Fibroblast of skin of back (primary cell): Measurements from ENCODE around the gene IQSEC1.
A peak's percentile ranks its signal among the peaks of the same experiment; 100 is the strongest.

ENCODE experiments used
- DNase-seq: peaks from one replicate; pipeline ENCODE4 v3.0.0-alpha.2; 2013

IQSEC1 gene

DNA sequence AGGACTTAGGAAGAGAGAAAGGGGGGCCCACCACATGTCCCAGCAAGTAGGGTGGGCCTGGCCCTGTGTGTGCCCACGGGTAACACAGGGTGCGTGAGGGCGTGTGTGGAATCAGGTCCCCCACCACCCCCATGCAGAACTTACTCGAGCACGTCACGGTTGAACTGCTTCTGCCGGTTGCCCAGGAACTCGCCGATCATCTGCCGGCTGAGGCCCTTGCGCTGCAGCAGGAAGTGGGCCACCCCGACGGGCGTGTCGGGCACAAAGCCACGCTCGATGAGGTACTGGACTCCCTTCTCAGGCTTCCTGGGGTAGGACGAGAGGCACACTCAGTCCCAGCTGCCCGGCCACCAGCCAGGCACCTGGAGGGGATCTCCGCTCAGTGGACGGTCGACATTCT, 148.8 kb downstream of the IQSEC1 start:
- DNase-seq, result no peak

DNA sequence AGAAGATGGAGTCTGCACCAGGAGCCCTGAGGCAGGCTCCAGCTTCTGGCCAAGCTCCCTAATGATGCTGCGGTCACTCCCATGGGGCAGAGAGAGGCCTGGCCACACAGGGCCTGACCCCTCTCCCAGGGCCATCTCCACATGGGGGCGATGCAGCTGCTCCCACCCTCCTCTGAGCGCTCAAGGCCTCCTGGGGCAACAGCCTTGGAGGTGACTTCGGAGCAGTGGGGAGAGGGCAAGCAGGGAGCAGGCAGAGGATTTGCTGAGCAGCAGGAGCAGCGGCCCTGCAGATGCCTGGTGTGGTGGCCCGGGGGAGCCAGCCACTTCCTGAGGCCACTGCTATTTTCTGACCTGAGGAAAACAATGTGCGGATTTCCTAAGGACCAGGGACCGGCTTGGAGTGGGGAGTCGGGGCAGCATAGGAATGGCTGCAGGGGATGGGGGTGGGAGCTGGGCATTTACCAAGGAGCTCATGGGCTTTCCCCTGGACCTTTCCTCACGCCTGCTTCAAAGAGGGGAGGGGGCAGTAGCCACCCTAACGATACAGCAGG, 150.3 kb downstream of the IQSEC1 start:
- no peak for DNase-seq

DNA sequence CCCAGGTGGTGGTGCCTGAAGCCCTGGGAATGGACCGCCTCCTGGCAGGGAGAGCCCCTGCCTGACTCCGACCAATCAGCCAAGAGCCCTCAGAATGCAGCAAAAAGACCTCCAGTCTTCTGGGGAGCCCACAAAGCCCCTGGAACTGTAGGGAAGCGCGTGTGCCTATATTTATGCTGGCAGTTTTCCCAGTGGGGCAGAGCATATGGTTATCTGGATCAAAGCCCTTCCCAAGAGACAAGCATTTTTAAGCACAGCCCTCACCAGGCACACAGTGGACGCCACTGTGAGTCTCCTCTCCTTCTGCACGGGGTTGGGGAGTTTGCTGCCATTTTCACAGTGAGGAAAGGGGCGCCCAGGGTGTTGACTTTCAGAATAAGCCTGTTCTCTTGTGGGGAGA, 150.9 kb downstream of the IQSEC1 start:
- peak; percentile 33 for DNase-seq

DNA sequence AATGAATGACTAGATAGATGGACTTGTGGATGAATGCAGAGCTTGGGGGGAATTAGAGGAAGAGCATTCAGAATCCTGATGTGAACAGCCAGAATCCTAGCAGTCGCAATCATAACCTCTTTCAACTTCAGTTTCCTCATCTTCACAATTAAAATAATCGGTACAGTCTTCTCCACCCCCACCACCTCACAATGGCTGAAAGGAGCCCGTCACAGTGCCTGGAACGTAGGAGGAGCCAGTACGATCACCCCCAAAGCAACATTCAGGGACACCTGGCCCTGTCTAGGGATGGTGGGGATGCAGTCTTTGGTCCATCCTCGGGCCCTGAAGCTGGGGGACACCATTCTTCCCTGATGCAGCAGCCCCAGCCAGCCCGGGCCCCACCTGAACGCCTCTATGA, 151.5 kb downstream of the IQSEC1 start:
- no peak for DNase-seq

DNA sequence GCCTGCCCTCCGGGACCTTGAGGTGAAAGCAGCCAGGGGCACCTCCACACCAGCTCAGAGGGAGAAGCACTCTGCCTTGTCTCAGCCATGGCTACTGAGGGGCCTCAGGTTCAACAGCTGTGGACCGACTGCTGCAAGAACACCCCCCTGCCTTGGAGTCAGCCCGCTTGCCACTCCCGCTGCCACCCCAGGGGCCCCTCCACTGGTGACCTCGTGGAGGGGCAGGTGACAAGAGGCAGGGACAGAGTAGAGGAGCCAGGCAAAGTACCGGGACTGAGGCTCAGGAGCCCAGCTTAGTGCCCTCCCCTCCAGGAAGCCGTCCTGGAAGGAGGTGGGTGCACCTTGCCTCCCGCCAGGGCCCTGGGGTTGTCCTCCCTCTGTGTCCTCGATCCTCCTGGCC, 152.3 kb downstream of the IQSEC1 start:
- DNase-seq, result no peak

DNA sequence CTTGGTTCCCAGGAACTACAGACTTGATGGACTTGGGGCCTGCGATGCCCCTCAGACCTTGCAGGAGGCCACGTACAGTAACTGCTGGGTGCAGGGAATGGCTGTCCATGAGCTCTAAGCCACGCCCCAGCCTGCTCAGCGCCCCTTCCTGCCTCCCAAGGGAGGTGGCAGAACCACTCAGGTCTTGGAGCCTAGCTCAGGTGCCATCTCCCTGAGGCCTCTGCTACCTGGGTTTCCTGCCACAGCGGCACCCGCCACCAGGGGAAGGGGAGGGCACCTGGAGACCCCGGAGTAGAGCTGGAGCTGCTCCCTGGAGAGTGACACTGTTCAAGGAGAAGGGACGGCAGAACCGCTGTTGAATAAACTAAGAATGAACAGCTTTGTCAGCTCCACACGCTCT, 154.0 kb downstream of the IQSEC1 start:
- DNase-seq, result no peak

DNA sequence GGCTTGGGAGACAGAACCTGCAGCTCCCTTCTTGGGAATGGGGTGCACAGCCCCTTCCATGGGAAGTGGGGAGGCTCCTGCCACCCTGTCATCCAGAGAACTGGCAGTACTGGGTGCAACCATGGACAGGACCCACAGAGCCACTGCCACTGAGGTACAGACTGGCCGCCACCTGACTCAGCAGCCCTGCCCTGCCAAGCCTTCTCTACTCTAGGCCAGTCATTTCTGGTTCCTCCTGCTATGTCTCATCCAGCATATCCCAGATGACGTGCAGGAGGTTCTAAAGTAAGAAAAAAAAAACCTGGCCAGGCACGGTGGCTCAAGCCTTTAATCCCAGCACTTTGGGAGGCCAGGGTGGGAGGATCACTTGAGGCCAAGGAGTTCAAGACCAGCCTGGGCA, 155.0 kb downstream of the IQSEC1 start:
- DNase-seq, result no peak

DNA sequence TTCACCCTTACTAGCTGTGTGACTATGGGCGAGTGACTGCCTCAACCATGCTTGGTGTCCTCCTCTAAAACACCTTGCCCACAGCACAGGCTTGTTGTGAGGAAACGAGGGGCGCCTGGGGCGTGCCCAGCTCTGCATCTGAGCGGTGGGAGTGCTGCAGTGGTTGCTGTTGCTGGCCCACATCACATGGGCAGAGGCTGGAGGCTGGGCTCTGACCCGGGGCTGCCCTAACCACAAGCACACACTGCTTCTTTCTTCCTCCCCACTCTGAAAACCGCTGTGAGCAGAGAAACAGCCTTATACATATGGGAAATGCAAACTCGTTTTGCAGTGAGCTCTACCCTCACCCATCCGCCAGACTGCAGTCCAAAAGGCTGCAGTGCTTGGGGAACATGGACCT, 157.1 kb downstream of the IQSEC1 start:
- DNase-seq, result no peak

DNA sequence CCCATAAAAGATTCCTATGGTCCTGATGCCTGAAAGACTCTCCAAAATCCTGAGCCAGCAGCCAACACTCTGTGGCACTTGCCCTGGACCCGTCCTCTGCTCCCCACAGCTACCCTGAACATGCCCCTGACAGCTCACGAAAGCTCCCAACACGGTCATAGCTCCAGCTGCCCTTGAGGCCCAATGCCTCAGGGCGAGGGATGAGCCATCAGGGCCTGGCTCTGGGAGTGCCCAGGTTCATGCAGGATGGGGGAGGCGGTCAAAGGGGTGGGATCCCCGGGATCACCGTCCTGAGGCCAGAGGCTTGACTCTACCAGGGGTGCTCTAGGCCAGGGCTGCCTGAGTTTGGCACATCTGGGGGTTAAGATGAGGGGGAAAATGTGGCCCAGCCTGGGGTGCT, 159.1 kb downstream of the IQSEC1 start:
- DNase-seq, result no peak

DNA sequence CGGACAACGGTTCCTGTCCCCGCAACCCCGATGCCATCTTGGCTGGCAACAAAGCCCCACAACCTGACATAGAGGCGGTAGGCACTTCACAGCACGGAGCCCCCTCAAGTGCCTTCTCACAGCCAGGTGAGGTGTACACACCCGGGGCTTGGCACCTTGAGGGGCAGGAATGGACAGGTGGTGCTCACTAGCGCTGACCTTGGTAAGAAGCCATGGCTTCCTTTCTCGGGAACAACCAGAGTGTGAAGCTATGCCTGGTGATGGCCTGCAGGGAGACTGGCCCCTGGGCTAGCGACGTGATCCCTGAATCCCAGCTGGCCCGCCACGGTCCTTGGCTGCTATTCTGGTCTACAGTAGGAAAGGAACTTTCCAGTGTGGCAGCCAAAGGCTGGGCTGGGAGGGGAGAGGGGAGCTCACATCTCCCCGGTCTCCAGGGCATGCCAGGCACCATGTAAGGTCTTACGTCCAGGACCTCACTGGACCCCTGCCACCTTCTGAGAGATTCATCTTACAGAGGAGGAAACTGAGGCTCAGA, 161.3 kb downstream of the IQSEC1 start:
- DNase-seq, result no peak

DNA sequence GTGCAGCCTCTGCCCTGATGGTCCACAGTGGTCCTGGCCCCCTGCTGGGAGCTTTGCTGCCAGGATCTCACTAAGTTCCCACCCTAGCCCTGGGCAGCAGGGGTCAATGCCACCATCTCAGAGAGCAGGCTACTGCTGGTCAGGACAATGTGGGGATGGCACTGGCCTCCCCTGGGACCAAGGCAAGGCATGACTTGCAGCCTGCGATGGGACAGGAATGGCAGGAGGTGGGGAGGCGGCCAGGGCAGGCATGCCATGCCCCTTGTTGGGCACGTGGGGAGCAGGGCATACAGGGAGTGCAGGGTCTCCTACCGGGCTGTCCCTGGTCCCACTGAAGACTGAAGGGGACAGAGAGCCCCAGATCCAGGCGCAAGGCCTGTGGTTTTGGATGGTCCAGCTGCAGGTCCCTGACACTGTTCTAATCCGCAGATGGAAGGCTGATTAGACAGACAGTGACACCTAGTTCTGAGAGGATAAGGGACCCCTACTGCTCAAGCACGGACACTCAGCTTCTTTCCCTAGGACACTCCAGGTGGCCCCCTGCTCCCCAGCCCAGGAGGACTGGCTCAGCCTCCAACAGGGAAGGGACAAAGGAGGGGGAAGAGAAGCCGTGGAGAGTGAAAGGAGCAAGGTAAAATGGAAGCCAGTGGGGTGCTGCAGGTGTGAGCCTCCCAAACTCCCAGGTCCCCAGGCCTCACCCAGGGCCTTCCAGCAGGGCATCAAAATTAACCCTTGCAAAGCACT, 162.7 kb downstream of the IQSEC1 start:
- DNase-seq, result no peak

DNA sequence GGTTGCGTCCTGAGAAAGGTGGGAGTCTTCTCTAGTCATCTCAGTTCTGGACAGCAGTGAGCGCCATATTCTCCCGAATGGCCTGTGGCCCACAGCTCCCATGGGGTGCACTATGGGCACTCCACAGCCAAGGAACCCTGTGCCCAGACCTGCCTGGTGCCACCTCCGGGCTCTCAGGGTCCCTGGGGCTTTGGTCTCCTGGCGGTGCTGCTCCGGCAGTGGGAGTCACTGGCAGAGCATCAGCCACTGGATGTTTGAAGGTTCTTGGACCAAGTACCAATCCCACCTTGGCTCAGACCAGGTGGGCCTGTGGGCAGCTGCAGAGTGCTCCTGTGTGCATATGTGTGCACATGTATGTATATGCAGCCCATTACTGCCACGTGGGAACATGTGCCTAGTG, 163.5 kb downstream of the IQSEC1 start:
- DNase-seq, result no peak

DNA sequence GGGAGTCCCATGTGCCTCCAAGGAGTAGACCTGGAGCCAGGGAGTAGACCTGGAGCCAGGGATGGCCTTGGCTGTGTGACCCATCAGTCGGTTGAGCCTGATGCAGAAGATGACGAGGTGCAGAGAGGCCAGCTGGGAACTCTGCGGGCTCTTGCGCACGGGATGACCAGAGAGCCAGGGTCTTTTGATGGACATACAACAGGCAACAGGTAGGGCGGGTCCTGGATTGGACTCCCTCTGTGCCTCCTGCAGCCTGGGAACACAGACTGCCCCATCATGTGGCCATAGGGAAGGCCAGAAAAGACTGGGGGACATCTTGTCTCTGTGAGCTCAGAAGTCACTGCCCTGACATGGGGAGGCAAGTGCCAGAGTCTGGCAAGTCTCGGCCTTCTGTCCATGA, 164.4 kb downstream of the IQSEC1 start:
- DNase-seq, result no peak

DNA sequence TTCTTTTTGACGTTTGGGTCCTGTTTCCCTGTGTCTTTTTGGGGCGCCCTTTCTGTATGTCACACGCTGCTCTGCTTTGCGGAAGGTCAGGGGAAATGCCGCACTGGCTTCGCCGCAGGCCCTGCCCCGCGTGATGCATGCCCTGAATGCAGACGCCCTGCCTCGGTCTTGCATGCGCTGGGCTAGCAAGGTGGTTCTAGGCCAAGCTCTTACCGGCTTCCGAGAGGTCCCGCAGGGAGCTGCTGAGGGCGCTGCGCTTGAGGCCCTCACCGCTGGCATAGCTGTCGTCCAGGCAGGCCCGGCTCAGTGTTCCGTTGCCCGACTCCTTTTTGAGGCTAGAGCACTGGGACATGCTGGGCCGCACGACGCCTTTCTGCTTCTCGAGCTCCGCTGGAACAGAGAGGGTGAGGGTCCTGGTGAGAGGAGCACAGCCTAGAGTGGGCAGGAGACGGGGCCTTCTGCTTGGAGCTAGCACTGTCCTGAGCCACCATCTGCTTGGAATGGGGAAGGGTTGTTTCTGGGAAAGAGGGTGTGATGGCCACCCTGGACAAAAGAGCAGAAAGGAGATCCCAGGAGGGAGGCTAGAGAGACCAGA, 165.0 kb downstream of the IQSEC1 start:
- DNase-seq, result no peak

DNA sequence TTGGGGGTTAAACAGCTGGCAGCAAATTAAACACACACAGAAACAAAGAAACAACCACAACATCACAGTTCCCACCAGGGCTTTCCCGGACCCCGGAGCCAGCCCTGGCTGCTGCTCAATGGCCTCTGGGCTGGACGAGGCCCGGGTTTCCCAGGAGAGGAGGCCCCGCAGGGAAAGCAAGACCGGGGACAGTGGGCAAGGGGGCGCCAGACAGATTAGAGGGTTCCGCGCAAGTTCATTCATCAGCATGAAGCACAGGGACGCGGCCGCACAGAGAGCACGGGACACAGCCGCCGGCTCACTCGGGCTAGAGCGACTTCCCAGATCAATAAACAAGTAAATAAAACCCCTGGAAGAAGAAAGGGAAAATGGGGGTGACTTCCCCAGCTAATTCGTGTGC, 165.5 kb downstream of the IQSEC1 start:
- no peak for DNase-seq

DNA sequence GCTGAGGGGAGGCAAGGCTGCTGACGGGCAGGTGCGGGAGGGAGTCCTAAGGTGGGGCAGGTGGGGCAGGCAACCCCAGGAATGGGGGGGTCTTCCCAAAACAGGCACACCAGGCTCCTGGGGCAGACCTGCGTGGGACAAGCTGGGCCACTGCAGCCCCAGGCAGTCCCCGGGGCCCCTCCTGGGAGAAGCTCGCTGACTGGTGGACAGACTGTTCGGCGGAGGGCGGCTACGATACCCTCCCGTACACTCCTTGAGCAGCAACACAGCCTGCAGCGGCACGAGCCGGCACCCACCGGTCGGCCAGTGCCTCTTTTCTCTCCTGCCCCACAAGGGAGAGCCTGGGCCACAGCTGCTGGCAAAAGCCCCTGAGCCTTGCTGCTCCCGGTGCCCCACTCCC, 165.9 kb downstream of the IQSEC1 start:
- no peak for DNase-seq

DNA sequence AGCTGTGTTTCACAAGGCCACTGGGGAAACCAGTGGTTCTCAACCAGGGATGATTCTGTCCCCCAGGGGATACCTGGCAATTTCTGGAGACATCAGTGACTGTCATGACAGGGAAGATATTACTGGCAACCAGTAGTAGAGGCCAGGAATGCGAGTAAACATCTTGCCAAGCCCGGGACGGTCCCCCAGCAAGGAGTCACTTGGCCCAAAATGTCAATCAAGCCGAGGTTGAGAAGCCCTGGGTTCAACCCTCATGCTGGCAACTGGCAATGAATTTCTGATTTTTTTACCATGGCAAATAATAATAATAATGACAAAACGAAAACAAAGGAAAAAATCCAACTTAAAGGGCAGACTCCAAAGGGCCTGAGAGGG, 166.3 kb downstream of the IQSEC1 start:
- DNase-seq, result no peak

DNA sequence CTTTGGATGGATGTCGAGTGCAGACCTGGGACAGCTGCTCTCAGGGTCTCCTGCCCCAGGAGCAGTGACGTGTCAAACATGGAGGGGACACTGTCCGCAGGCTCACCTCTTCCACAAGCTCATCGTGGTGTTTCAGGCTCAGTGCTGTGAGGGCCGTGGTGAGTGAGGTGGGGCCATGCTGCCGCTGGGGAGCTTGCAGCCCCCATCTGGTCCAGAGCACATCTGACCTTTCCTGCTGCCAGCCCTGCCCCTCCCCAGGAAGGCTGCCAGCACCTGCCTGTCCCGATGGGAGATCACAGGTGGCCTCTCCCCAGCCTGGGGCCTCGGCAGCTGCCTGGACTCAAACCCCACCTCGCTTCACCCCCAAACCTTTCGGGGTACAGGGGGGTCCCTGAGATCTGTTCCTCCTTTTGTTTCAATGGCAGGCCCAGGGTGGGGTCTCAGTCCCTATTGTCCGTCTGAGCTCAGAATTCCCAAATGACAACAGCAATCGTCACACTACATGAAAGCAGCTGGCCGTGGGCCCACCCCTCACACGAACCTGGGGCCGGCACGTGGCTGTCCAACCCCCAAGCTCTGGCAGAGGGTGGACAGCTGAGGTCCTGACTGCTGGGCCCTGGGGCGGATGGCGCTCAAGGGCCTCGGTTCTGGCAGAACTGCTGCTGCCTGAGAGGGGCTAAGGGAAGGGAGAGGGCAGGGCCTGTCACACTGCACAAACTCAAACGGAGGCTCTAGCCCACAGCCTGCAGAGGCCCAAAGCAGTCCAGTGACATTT, 166.9 kb downstream of the IQSEC1 start:
- no peak for DNase-seq

DNA sequence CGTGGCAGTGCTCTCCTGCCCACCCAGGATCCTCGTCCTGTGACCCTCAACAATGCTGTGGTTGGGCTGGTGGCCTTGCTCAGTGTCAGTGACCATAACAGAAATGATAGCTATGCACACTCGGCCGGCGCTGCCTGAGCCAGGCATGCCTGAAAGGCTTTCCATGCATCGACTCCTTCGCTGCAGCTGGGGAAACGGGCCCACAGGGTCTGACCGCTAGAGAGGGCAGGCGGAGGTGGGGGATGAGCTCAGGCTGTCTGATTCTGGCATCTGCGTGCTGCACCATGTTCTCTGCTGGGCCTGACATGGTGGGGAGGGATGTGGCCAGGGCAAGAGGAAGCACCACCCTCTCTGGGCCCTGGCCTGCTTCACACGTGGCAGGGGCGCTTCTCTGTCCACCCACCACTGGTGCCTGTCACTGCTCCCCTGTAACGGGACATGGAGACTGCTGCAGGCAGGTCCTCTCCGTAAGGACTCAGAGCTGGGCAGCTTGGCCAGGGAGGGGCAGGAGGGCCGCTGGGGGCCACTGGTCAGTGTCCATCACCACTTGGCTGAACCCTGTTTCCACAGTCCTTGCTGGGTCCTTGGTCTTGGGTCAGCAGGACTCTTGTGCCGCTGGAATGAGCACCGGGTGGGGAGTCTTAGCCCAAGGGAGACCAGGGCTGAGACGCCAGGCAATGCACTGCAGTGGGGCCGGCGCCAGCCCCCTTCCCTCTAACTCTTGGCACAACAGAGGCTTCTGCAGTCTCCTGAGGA, 167.7 kb downstream of the IQSEC1 start:
- DNase-seq, result no peak

DNA sequence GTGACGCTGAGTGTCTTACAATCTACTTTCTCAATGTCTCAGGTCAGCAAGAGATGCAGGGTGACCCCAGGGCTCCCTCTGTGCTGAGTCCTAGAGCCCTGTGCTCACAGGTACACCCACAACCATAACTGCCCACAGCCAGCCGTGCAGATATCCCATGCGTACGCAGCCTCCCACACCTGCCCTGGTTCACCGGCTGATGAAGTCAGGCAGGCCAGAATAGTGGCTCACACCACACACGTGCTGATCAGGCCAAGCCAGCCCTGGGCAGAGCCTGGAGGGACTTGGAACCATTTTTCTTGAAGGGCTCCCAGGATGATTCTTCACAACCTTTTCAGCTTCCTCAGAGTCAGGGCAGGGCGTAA, 168.3 kb downstream of the IQSEC1 start:
- no peak for DNase-seq

DNA sequence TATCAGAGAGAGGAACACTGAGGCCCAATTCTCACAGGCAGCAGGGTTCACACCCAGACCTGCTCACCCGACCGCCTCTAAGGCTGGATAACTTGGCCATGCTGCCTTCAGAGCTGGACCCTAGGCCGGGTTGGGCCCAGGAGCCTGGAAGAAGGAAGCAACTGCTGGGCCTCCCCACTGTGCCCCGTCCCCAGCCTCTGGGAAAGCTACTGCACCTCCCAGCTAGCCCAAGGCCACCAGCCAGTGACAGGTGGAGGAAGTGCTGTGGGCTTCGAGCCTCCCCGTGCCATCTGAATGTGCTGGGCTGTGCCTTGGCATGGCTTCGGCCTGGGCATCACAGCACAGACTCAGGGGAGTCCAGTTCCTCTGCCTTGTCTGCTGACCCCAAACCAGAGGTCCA, 169.3 kb downstream of the IQSEC1 start:
- no peak for DNase-seq

DNA sequence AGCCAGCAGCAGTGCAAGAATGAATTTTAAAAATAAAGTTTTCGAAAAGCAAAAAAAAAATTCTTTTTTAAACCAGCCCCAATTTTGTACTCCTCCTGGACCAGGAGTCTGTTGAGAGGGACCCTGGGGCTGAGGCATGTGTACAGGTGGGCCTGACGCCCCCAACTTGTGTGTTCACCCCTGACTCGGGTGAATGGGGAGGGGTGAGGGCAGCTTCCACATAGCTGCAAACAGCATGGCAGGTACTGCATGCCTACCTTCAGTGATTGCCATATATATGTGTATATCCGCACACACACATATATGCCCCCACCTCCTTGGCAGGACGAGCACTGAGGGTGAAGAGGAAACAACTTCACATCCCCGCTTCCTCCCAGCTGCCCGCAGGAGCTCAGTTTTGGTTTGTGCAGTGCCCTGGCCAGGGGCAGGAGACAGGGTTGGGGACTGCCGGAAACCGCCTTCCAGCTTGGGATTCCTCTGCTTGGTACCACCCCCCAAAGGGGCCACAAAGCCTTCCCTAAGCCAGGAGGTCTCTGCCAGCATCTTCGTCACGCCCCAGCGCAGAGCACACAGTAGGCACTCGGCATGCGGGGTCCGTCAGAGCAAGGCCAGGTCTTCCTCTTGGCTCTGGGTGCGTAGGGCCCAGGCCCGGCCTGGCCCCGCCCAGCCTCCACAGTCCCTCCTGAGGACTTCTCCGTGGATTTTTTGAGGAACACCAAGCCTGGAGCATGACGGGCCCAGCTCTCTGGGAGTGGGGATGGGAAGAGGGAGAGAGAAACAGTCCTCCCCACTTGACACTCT, 170.0 kb downstream of the IQSEC1 start:
- no peak for DNase-seq
